Loucy (cell line): ENCODE measurements around the gene MOXD1.

ENCODE experiments used
- H2AFZ ChIP-seq: fragments of 200-600 bp; sonication (generic); 2 replicates; pipeline ENCODE4 v1.6.0; 2016; ENCODE audit warnings: antibody characterized with exemption, mild to moderate bottlenecking, low read length, moderate library complexity
- H3F3A ChIP-seq: fragments of 200-600 bp; 2 replicates; pipeline ENCODE4 v1.6.0; 2016; ENCODE audit warnings: antibody characterized with exemption, low read depth, mild to moderate bottlenecking
- H3K27me3 ChIP-seq: fragments of 200-600 bp; sonication (generic); 2 replicates; pipeline ENCODE4 v1.6.1; 2014; ENCODE audit warnings: low read length, mild to moderate bottlenecking; ENCODE audit not compliant: insufficient read depth, poor library complexity, severe bottlenecking
- H3K36me3 ChIP-seq: fragments of 200-600 bp; sonication (generic); 2 replicates; pipeline ENCODE4 v1.6.1; 2016; ENCODE audit warnings: low read length; ENCODE audit not compliant: insufficient read depth
- H3K4me1 ChIP-seq: fragments of 200-600 bp; sonication (generic); 2 replicates; pipeline ENCODE4 v1.5.1; 2014; ENCODE audit warnings: low read length, mild to moderate bottlenecking; ENCODE audit not compliant: insufficient read depth, poor library complexity, severe bottlenecking
- H3K4me2 ChIP-seq: fragments of 200-600 bp; sonication (generic); 2 replicates; pipeline ENCODE4 v1.6.0; 2014; ENCODE audit warnings: antibody characterized with exemption, low read length, low read depth, mild to moderate bottlenecking; ENCODE audit not compliant: poor library complexity, severe bottlenecking
- H3K4me3 ChIP-seq: fragments of 200-600 bp; sonication (generic); 2 replicates; pipeline ENCODE4 v1.5.1; 2014; ENCODE audit warnings: low read length, mild to moderate bottlenecking, mixed read lengths; ENCODE audit not compliant: poor library complexity, severe bottlenecking
- H3K79me2 ChIP-seq: fragments of 200-600 bp; sonication (generic); 2 replicates; pipeline ENCODE4 v1.6.1; 2014; ENCODE audit warnings: low read length; ENCODE audit not compliant: insufficient read depth
- H3K9ac ChIP-seq: fragments of 200-600 bp; sonication (generic); 2 replicates; pipeline ENCODE4 v1.6.0; 2014; ENCODE audit warnings: mild to moderate bottlenecking, low read depth, low read length, moderate library complexity; ENCODE audit not compliant: poor library complexity, severe bottlenecking
- H3K9me2 ChIP-seq: fragments of 200-600 bp; sonication (generic); replicated peaks from 2 replicates; pipeline ENCODE4 v1.6.1; 2016; ENCODE audit warnings: low read depth, low read length, mixed read lengths
- H3K9me3 ChIP-seq: fragments of 200-600 bp; sonication (generic); 2 replicates; pipeline ENCODE4 v1.6.1; 2014; ENCODE audit warnings: mild to moderate bottlenecking, antibody characterized with exemption, low read length, low read depth; ENCODE audit not compliant: insufficient read depth
- H4K20me1 ChIP-seq: fragments of 200-600 bp; sonication (generic); 2 replicates; pipeline ENCODE4 v1.6.0; 2014; ENCODE audit warnings: antibody characterized with exemption, low read length, mild to moderate bottlenecking; ENCODE audit not compliant: insufficient read depth, poor library complexity, severe bottlenecking
- EZH2phosphoT487 ChIP-seq: fragments of 200-600 bp; IDR thresholded peaks from 2 replicates; pipeline ENCODE4 v1.6.1; 2018; ENCODE audit warnings: antibody characterized with exemption, mild to moderate bottlenecking, moderate library complexity, borderline replicate concordance
- TF ChIP-seq, protein P1 (sequence below): fragments of 200-600 bp; sonication (generic); conservative IDR thresholded peaks from 2 replicates; pipeline ENCODE4 v1.5.1; 2014; ENCODE audit warnings: mild to moderate bottlenecking, antibody characterized with exemption, low read length

MOXD1 gene

DNA sequence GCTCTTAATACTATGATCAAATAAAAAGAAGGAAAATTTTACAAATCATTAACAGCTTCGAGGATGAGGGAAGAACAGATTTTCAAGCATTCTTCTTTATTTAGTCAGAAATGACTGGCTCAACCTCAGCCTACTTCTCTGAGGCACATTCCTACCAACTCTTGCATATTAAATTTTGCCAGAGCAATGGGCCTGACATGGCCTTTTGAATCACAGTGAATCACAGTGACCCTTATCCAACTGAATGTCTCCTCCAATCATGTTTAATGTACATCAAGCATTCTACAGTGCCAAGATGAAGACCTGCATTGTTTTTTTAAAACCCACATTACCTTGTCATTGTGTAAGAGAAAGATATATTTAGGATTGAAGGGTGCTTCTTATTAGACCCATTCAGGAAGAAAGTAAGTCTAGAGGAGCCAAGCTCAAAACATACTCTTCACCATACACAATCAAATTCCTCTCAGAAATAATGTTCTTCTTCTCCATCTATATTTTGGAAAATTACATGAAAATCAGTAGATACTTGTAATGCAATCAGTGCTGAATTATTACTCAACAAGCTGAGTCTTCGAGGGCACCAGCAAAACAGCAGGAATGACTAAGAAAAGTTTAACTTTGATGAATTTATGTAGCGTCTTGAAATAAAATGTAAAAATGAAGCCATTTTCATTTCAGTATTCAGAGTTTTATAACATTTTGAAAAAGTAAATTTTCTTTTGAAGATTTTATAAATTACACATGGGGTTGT lies 44.1 kb upstream of the MOXD1 start:
- Histone ChIP-seq H3K4me1 (no peaks in the 10 kb centered on the region), H3K9me2 (no peaks in the 10 kb centered on the region), H3K9ac (no peak overlapping the region), H3K27me3 (no peaks in the 10 kb centered on the region), H3K9me3 (no peaks in the 10 kb centered on the region), H2AFZ (no peak overlapping the region), H3F3A (no peaks in the 10 kb centered on the region), H3K36me3 (no peaks in the 10 kb centered on the region), H3K4me3 (no peak overlapping the region), H3K79me2 (no peaks in the 10 kb centered on the region), H3K4me2 (no peak overlapping the region), H4K20me1 (no peaks in the 10 kb centered on the region)
- TF ChIP-seq, protein P1, sequence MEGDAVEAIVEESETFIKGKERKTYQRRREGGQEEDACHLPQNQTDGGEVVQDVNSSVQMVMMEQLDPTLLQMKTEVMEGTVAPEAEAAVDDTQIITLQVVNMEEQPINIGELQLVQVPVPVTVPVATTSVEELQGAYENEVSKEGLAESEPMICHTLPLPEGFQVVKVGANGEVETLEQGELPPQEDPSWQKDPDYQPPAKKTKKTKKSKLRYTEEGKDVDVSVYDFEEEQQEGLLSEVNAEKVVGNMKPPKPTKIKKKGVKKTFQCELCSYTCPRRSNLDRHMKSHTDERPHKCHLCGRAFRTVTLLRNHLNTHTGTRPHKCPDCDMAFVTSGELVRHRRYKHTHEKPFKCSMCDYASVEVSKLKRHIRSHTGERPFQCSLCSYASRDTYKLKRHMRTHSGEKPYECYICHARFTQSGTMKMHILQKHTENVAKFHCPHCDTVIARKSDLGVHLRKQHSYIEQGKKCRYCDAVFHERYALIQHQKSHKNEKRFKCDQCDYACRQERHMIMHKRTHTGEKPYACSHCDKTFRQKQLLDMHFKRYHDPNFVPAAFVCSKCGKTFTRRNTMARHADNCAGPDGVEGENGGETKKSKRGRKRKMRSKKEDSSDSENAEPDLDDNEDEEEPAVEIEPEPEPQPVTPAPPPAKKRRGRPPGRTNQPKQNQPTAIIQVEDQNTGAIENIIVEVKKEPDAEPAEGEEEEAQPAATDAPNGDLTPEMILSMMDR = no peak
- no peak for TF ChIP-seq EZH2phosphoT487

DNA sequence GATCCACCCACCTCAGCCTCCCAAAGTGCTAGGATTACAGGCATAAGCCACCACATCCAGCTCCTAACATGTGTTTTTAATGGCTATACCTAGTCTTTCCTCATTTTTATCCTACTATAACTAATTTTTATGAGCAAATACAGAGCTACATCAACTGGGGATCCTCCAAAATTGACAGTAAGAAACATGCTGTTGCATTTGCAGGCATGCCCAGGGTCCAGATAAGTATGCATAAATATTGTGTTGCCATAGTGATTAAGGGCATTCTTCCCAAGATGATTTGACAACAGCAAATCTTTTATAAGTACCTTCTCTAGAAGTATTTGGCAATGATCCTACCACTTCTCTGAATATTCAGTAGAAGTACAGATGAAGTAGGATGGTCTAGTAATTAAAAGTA lies 41.9 kb upstream of the MOXD1 start:
- Histone ChIP-seq H3K4me3 (no peak overlapping the region), H3K36me3 (no peaks in the 10 kb centered on the region)
- TF ChIP-seq EZH2phosphoT487 = no peak
- TF ChIP-seq, protein P1 = no peak

DNA sequence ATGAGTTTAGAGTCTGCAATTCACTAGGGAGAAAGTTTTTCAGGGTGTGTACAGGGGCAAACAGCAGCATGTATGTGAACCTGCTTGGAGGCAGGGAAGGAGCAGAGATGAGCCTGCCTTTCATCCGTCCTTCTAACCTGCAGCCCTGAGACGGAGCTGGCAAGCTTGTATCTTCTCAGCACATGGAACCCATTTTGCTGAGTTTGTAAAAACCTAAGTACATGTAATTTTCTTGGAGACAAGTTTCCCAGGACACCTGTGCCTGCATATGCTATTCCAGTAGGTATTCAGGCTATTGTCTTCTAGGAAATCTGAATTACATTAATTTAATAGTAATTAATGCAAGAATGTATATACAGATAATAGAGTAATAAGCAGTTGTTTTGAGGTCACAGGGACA lies 28.8 kb upstream of the MOXD1 start:
- H3K79me2 ChIP-seq = no peaks in the 10 kb centered on the region
- no peak for TF ChIP-seq EZH2phosphoT487
- TF ChIP-seq, protein P1 = no peak
- no peaks in the 10 kb centered on the region for H3K36me3 ChIP-seq
- H3K4me2 ChIP-seq = no peak overlapping the region
- H3K9ac ChIP-seq = no peak overlapping the region
- H2AFZ ChIP-seq = no peak overlapping the region
- H3K9me2 ChIP-seq = no peaks in the 10 kb centered on the region
- H3K4me3 ChIP-seq = no peak overlapping the region
- H3K4me1 ChIP-seq = no peaks in the 10 kb centered on the region
- H3K9me3 ChIP-seq = no peaks in the 10 kb centered on the region
- H4K20me1 ChIP-seq = no peaks in the 10 kb centered on the region
- no peaks in the 10 kb centered on the region for H3F3A ChIP-seq
- H3K27me3 ChIP-seq = no peaks in the 10 kb centered on the region

More for the DNA sequence above, 41.9 kb upstream of the MOXD1 start:
- H4K20me1 ChIP-seq = no peaks in the 10 kb centered on the region
- no peak overlapping the region for H2AFZ ChIP-seq
- H3K79me2 ChIP-seq = no peaks in the 10 kb centered on the region
- no peak overlapping the region for H3K4me2 ChIP-seq
- no peak overlapping the region for H3K9ac ChIP-seq
- no peaks in the 10 kb centered on the region for H3K9me3 ChIP-seq
- no peaks in the 10 kb centered on the region for H3K4me1 ChIP-seq
- H3K27me3 ChIP-seq = no peaks in the 10 kb centered on the region
- no peaks in the 10 kb centered on the region for H3K9me2 ChIP-seq
- no peaks in the 10 kb centered on the region for H3F3A ChIP-seq
